GM10266 (cell line): ENCODE results near the gene MPND.

Experiments used
- DNase-seq: peaks from one replicate; pipeline ENCODE4 v3.0.0; 2012; ENCODE audit errors: extremely low spot score
- TF ChIP-seq, protein P1 (sequence below): IDR thresholded peaks from 2 replicates; pipeline ENCODE4 v1.5.1; 2012; ENCODE audit warnings: mild to moderate bottlenecking, low read depth; ENCODE audit not compliant: control insufficient read depth, insufficient read depth; ENCODE audit errors: missing control alignments

MPND gene

DNA sequence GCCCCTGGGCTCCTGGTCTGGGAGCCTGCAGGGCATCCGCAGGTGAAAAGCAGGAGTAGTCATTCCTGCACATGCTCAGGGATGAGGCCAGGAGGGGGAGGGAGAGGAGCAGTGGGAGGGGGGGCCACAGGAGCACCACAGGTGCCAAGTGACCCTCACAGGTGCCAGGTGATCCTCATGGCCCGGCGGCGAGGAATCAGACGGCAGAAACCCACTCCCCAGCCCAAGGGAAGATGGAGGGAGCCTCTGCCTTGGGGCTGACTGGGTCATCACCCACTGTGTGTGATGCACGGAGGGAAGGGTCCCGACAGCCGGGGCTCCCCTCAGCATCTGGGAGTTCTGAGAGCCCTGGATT lies 29.6 kb downstream of the MPND start:
- TF ChIP-seq, protein P1, sequence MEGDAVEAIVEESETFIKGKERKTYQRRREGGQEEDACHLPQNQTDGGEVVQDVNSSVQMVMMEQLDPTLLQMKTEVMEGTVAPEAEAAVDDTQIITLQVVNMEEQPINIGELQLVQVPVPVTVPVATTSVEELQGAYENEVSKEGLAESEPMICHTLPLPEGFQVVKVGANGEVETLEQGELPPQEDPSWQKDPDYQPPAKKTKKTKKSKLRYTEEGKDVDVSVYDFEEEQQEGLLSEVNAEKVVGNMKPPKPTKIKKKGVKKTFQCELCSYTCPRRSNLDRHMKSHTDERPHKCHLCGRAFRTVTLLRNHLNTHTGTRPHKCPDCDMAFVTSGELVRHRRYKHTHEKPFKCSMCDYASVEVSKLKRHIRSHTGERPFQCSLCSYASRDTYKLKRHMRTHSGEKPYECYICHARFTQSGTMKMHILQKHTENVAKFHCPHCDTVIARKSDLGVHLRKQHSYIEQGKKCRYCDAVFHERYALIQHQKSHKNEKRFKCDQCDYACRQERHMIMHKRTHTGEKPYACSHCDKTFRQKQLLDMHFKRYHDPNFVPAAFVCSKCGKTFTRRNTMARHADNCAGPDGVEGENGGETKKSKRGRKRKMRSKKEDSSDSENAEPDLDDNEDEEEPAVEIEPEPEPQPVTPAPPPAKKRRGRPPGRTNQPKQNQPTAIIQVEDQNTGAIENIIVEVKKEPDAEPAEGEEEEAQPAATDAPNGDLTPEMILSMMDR: no peak
- DNase-seq: no peak

- TF ChIP-seq, protein P1: no peak
- no peak for DNase-seq
These were observed 30.5 kb downstream of the MPND start for GRCh38 chr19:4373601-4374497.

DNA sequence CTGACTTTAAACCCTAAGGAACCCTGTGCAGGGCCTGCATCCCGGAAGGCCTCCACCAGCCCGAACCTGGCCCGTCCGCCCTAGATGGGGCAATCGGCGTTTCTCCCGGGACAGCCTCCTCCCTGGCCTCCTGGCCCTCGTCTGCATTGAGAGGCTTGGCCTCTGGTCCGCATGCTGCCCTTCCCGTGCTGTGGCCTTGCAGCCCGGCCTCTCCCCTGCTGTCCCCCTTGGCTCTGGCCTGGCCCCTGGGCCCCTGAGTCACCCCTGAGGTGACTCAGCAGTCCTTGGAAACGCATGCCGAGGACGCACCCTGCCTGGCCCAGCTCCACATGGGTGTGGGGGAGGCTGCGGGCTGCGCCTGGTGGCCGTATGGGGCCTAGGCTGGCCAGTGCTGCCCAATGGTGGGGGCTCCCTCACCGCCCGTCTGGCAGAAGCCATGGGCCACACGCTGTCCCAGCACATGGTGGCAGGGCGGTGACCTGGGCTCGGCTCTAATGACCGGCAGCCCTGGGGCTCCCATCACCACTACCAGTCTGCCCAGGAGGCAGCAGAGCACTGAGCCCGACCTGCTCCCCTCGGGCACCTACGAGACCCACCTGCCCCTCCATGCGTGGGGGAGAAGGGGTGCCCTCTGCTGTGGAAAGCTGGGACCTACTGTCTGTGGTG lies 31.3 kb downstream of the MPND start:
- TF ChIP-seq, protein P1: no peak
- DNase-seq: no peak

- TF ChIP-seq, protein P1: peak; percentile 39
- DNase-seq: peak; percentile 68
These were observed 32.0 kb downstream of the MPND start for GRCh38 chr19:4375164-4376027.

DNA sequence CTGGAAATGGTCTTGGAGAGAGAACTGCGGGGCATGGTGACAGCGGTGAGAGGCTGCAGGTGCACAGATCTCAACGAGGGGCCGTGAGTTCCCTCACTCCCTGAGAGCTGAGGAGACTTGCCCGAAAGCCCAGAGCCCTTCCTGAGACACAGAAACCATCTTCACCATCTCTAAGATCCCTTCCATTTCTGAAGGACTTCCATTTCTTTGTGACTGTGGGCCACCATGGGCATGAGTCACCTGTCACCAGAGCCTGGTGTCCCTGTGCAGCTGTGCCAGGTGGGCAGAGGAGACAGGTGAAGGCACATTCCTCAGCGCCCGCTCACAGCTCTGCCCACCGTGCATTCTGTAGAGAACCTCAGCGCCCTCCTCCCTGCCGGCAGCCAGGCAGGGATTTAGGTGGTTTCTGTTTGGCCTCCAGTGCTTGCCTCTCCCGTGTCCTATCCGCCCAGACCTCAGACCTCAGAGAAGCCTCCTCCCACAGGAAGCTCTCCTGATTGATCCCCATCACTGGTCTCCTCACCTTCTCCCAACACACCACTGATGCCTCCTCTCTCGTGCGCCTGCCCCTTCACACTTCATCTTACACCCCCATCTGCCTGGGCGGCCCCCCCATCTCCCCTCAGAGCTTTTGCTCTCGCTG lies 32.8 kb downstream of the MPND start:
- TF ChIP-seq, protein P1: no peak
- DNase-seq: no peak

GRCh38 chr19:4376671-4376990 lies 33.3 kb downstream of the MPND start:
- TF ChIP-seq, protein P1: no peak
- DNase-seq: no peak
